Measurements from ENCODE around the gene ZFP28. TPM values are rescaled to one million over a fixed set of nuclear protein-coding genes. Genes with fewer than 3 reads are reported as not detected.

Gene ZFP28
- total RNA-seq = 9.6 and 10.2 TPM in 2 replicates
- polyA plus RNA-seq (2012) = 3.2 TPM

DNA sequence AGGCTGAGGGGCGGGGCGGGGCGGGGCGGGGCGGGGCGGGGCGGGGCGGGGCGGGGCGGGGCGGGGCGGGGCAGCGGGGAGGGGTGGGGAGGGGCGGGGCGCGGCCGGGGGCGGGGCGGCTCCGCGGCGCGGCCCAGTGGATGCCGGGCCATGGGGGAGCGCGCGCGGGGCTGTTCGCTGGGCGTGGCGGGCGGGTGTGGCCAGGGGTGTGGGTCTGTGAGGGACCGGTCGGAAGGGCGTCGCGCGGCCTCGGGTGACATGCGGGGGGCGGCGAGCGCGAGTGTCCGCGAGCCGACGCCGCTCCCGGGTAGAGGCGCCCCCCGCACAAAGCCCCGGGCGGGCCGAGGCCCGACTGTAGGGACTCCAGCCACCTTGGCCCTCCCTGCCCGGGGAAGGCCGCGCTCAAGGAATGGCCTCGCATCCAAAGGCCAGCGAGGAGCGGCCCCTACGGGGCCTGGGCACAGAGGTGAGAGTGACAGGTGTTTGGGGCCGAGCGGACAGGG lies at the start of gene ZFP28:
TSS of gene ZFP28 (plus strand) at position 188 of the 503 bp plus-strand sequence. CDS start at position 259, 71 bp downstream.
- peak; percentile 61 for DNase-seq (ENCODE audit: low read depth)

- DNase-seq (ENCODE audit: low read depth) = no peak
These were observed 47.3 kb upstream of the ZFP28 start for GRCh38 chr19:56491399-56491798.

GRCh38 chr19:56504581-56504980 lies 34.2 kb upstream of the ZFP28 start:
- no peak for DNase-seq (ENCODE audit: low read depth)

DNA sequence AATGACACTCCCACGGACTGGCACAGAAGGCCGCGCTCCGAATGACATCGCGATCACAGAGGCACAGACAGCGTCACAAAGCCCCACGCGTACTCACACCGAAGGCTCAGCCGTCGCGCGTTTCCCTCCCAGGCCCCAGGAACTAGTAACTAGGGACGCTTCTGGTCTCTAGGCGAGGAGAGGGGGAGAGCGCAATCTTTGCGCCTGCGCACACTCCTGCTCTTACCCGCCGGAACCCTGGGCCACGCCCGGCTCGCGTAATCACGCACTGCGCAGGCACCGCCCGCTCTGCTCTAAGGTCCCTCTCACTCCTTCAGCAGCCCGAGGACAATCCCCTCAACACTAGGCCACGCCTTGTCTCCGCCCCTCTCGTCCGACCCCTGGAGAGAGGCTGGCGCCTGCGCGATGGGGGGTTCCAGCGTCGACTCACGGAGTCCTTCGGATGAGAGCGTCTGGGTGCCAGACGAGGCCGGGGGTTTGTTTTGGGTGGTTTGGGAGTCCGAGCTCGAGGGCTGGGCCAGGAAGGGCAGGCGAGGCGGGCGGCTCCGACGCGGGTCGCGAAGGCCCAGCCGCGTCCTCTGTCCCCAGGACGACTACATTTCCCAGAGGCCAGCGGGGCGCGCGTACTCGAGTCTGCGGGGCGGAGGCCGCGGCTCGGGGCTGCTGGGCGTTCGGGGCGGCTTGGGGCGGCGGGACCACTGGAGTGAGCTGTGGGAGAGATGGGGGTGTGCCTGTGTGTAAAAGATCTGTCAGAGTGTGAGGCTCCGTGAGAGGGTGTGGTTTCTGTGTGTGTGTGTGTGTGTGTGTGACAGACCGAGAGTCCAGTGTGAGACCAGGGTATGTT lies 31.1 kb upstream of the ZFP28 start, which contains the start of gene ZNF471:
TSS of gene ZNF471 (plus strand) at position 410 of the 844 bp plus-strand sequence. CDS start 3,717 bp downstream, outside the sequence.
- DNase-seq (ENCODE audit: low read depth) = peak; percentile 85

DNA sequence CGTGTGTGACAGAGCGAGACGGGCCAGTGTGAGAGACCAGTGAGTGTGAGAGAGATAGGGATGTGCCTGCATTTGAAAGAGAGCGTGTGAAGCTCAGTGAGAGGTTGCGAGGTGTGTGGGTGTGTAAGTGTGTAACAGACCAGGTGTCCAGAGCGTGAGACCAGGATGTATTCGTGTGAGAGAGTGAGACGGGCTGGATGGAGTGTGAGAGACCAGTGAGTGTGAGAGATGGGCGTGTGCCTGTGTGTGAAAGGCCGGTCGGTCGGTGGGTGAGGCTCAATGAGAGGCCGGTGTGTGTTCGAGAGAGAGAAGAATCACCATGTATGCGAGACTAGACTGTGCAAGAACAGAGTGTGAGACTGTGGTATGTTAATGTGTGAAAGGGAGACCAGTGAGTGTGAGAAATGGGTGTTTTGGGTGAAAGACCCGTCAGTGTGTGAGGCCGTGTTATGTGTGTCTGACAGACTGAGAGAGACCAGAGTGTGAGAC lies 30.4 kb upstream of the ZFP28 start:
- no peak for DNase-seq (ENCODE audit: low read depth)

DNA sequence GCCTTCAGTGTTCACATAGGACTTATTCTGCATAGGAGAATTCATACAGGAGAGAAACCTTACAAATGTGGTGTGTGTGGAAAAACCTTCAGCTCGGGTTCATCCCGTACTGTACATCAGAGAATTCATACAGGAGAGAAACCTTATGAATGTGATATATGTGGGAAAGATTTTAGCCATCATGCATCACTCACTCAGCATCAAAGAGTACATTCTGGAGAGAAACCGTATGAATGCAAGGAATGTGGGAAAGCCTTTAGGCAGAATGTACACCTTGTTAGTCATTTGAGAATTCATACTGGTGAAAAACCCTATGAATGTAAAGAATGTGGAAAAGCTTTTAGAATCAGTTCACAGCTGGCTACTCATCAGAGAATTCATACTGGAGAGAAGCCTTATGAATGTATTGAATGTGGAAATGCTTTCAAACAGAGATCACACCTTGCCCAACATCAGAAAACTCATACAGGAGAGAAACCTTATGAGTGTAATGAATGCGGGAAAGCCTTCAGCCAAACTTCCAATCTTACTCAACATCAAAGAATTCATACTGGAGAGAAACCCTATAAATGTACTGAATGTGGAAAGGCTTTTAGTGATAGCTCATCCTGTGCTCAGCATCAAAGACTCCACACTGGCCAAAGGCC lies 13.4 kb upstream of the ZFP28 start:
- no peak for DNase-seq (ENCODE audit: low read depth)

DNA sequence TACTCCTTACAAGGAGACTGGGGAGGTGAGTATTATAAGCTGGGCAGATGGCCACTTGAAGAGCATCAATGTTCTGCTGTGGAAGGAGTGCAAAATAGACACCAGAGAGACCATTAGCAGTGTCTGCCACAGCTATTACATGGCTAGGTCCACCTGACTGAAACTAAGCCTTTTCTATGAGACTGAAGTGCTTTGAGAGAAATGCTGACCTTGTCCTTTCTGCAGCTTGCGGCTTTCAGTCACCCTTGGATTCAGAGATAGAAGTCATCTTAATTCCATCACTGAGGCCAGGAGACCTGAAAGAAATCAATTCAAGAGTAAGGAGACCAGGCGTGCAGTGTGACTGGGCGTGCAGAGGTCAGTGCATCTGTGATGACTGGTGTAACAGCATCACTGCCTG lies 1.3 kb upstream of the ZFP28 start:
- DNase-seq (ENCODE audit: low read depth) = no peak

DNA sequence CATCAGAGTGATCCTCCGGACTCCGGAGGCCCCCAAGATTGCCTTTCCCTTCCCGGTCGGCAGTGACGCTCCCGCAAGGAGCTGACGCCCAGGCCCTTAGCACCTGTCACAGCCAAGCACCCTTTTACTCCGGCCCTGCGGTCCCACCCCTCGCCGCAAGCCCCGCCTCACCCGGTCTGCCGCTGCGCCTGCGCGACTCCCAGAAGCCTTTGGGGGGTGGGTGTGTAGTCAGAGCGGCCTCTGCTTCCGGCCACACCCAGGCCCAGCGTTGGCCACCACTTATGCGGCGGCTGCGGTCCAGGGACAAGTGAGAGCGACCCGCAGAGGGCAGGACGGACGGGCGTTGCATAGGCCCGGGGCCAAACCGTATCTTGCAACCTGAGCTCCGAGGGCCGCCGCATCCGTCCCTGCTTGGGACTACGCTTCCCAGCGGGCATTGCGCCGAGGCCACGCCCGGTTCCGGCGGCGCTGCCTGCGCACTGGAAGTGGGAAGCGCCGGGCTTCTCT lies 441 bp upstream of the ZFP28 start:
- DNase-seq (ENCODE audit: low read depth) = peak; percentile 87

- no peak for DNase-seq (ENCODE audit: low read depth)
These were observed 5.0 kb downstream of the ZFP28 start for GRCh38 chr19:56543776-56544175.

- no peak for DNase-seq (ENCODE audit: low read depth)
These were observed 8.8 kb downstream of the ZFP28 start for GRCh38 chr19:56547535-56547934.

- DNase-seq (ENCODE audit: low read depth) = no peak
These were observed 15.6 kb downstream of the ZFP28 start for GRCh38 chr19:56554272-56554869.

DNA sequence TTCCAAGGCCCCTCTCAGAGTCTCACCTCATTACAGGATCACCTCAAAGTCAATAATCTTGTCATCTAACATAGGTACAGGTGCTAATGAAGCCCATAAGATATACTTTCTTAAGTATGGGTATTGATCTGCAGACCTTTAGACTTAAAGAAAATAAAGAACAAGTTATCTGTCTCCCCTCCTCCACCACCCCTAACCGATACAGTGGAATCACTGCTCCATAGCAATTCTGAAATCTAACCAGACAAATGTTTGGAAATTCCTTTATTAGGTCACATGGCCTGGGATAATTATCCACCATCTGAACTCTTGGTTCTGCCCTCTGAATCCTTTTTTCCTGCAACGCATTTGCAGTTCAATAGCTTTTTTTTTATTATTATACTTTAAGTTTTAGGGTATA lies 24.0 kb downstream of the ZFP28 start:
- no peak for DNase-seq (ENCODE audit: low read depth)

GRCh38 chr19:56566904-56567273 lies 28.1 kb downstream of the ZFP28 start:
- no peak for DNase-seq (ENCODE audit: low read depth)

DNA sequence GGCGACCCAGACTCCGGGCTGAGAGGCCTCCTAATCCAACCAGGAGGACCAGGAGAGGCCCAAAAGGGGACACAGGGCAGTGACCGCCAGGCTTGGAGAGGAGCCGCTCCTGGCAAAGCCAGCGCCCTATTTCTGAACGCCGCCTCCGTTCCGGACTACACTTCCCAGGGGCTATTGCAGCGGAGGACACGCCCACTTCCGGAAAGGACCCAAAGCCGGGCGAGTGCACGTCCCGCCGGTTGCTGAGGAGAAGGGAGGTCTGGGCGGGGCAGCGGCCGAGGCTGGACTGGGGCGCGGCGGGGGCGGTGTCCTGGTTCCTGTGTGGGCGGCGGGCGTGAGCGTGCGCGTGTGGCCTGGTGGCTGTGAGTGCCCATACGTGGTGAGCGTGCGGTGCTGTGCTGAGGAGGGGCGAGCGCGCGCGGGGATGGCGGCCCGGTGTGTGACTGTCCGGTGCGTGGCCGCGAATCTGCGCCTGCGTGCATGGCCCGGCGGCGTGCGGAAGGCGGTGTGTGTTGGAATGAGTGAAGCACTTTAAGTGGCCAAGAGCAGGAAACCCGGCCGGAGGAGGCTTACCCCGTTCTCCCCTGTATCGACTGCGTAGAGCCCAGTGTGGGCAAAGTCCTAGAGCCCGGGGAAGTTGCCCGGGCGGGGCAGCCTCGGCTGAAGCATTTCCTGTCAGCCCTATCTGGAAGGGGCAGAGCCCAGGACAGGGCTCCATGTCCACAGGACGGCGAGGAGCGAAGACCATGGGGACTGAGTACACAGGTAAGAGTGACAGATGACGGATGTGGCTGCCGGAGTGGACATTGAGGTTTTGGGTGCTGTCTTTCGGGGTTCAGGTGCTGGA lies 28.7 kb downstream of the ZFP28 start, which contains the start of gene ZNF470:
TSS of gene ZNF470 (plus strand) at position 195 of the 847 bp plus-strand sequence. CDS start 2,844 bp downstream, outside the sequence.
- peak; percentile 85 for DNase-seq (ENCODE audit: low read depth)

- no peak for DNase-seq (ENCODE audit: low read depth)
These were observed 33.8 kb downstream of the ZFP28 start for GRCh38 chr19:56572589-56572988.

DNA sequence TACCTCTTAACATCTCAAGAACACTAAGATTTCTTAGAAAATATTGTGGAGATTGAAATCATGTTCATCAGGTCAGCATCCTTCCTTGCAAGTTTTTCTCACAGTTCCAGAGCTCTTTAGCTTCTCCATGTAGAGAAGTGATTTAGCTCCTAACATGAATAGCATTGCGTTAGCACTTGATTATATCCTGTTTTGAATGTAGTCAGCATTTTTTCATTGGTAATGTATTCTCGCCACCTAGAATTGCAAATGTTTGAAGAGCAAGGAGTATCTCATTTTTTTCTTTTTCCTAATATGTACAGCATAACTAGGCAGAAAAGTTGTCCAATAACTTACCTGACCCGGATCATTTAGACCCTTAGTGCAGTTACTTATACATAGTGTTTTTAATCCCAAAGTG lies 35.2 kb downstream of the ZFP28 start:
- DNase-seq (ENCODE audit: low read depth) = no peak

GRCh38 chr19:56577719-56578602 lies 39.2 kb downstream of the ZFP28 start:
- no peak for DNase-seq (ENCODE audit: low read depth)

- DNase-seq (ENCODE audit: low read depth) = no peak
These were observed 55.7 kb downstream of the ZFP28 start for GRCh38 chr19:56594446-56594782.

GRCh38 chr19:56594783-56595547 lies 56.2 kb downstream of the ZFP28 start, which contains the start of gene ZNF71:
ZNF71 (plus strand) TSS chr19:56595302; CDS start chr19:56601559, 6,257 bp downstream.
- DNase-seq (ENCODE audit: low read depth) = peak; percentile 90

Measured in myocyte (in vitro differentiated cells).